ENCODE results near the gene CCAR1.
A peak's percentile ranks its signal among the peaks of the same experiment; 100 is the strongest.
"Not testable (repeated sequence)": the region's sequence is repeated elsewhere in the genome, so short reads cannot be mapped to it uniquely, and the experiment has no call there.

Gene CCAR1

GRCh38 chr10:68759223-68759863 lies 38.3 kb downstream of the CCAR1 start:
- DNase-seq (ENCODE audit: low read depth), result no peak

- no peak for DNase-seq (ENCODE audit: low read depth)
These were observed 38.9 kb downstream of the CCAR1 start for GRCh38 chr10:68759967-68760366.

GRCh38 chr10:68767407-68767806 lies 46.4 kb downstream of the CCAR1 start:
- DNase-seq (ENCODE audit: low read depth), result not testable (repeated sequence)

GRCh38 chr10:68781613-68782574 lies 60.9 kb downstream of the CCAR1 start:
- no peak for DNase-seq (ENCODE audit: low read depth)

GRCh38 chr10:68784476-68784875 lies 63.4 kb downstream of the CCAR1 start:
- no peak for DNase-seq (ENCODE audit: low read depth)

GRCh38 chr10:68787813-68788212 lies 66.8 kb downstream of the CCAR1 start:
- no peak for DNase-seq (ENCODE audit: low read depth)

GRCh38 chr10:68790476-68790875 lies 69.4 kb downstream of the CCAR1 start:
- DNase-seq (ENCODE audit: low read depth), result no peak

GRCh38 chr10:68792115-68792514 lies 71.1 kb downstream of the CCAR1 start:
- peak; percentile 34 for DNase-seq (ENCODE audit: low read depth)

GRCh38 chr10:68795886-68796532 lies 75.0 kb downstream of the CCAR1 start:
- no peak for DNase-seq (ENCODE audit: low read depth)

- no peak for DNase-seq (ENCODE audit: low read depth)
These were observed 75.6 kb downstream of the CCAR1 start for GRCh38 chr10:68796605-68797004.

- no peak for DNase-seq (ENCODE audit: low read depth)
These were observed 79.2 kb downstream of the CCAR1 start for GRCh38 chr10:68800211-68800610.

- no peak for DNase-seq (ENCODE audit: low read depth)
These were observed 83.7 kb downstream of the CCAR1 start for GRCh38 chr10:68804692-68805091.

- DNase-seq (ENCODE audit: low read depth), result not testable (repeated sequence)
These were observed 89.8 kb downstream of the CCAR1 start for GRCh38 chr10:68810830-68811229.

- no peak for DNase-seq (ENCODE audit: low read depth)
These were observed 90.4 kb downstream of the CCAR1 start for GRCh38 chr10:68811314-68812009.

GRCh38 chr10:68812420-68812819 lies 91.4 kb downstream of the CCAR1 start:
- DNase-seq (ENCODE audit: low read depth), result no peak

GRCh38 chr10:68813559-68813958 lies 92.5 kb downstream of the CCAR1 start:
- DNase-seq (ENCODE audit: low read depth), result no peak

- DNase-seq (ENCODE audit: low read depth), result no peak
These were observed 95.9 kb downstream of the CCAR1 start for GRCh38 chr10:68816796-68817412.

- not testable (repeated sequence) for DNase-seq (ENCODE audit: low read depth)
These were observed 99.3 kb downstream of the CCAR1 start for GRCh38 chr10:68820359-68820758.

- DNase-seq (ENCODE audit: low read depth), result not testable (repeated sequence)
These were observed 101.6 kb downstream of the CCAR1 start for GRCh38 chr10:68822626-68823025.

- DNase-seq (ENCODE audit: low read depth), result peak; percentile 78
These were observed 105.9 kb downstream of the CCAR1 start, which contains the start of gene STOX1 for GRCh38 chr10:68826764-68827591. Gene STOX1, plus strand, starts transcription at chr10:68827531. Its CDS starts 93 bp downstream, at chr10:68827624.

GRCh38 chr10:68827592-68827959 lies 106.5 kb downstream of the CCAR1 start:
- not testable (repeated sequence) for DNase-seq (ENCODE audit: low read depth)

Data from ELR (cell line).